BJ (cell line): ENCODE results near the gene HSD17B14. TPM values are rescaled to one million over a fixed set of nuclear protein-coding genes. Genes with fewer than 3 reads are reported as not detected.

Source experiments
- CTCF ChIA-PET: fragments of 350-600 bp; formaldehyde crosslinking; extraction: SDS; loops from one replicate; lab custom pipeline; 2021; ENCODE audit warnings: antibody characterized with exemption, inconsistent platforms; lab: Yijun Ruan, JAX
- POLR2A ChIA-PET: fragments of 300-600 bp; sonication (Branson Sonifier 250); formaldehyde crosslinking; extraction: SDS; loops from one replicate; lab custom pipeline; 2021; ENCODE audit warnings: antibody characterized with exemption; lab: Charles Lee
- DNase-seq: peaks from one replicate; pipeline ENCODE4 v3.0.0-alpha.2; 2011; ENCODE audit warnings: low read depth
- H3K27me3 ChIP-seq: 2 replicates; pipeline ENCODE4 v1.6.0; 2011; ENCODE audit warnings: low read length; ENCODE audit not compliant: control insufficient read depth, insufficient read depth
- H3K36me3 ChIP-seq: 2 replicates; pipeline ENCODE4 v1.5.1; 2011; ENCODE audit warnings: low read length; ENCODE audit not compliant: control insufficient read depth, insufficient read depth
- H3K4me3 ChIP-seq: 2 replicates; pipeline ENCODE4 v1.5.1; 2011; ENCODE audit warnings: low read depth, mild to moderate bottlenecking, control low read depth, low read length
- CTCF ChIP-seq: IDR thresholded peaks from 2 replicates; pipeline ENCODE4 v1.5.1; 2011; ENCODE audit warnings: low read depth, mild to moderate bottlenecking, control low read depth, inconsistent platforms, low read length, moderate library complexity; ENCODE audit not compliant: insufficient read depth
- polyA plus RNA-seq: library from polyadenylated mRNA; depleted of rRNA; stranded (reverse); fragments of >200 nt; gene quantifications from 2 replicates; pipeline ENCODE4 v1.2.3, GENCODE V29; 2011

HSD17B14 gene
- polyA plus RNA-seq, 1 experiment = 7.6 TPM

- Histone ChIP-seq H3K36me3 (no peaks in the 10 kb centered on the region; the same call in none of the 2 replicates), H3K27me3 (no peaks in the 10 kb centered on the region), H3K4me3 (no peak overlapping the region)
- DNase-seq = no peak
- ChIA-PET CTCF (interaction anchor here (0.9 to 1.4 kb wide), 3 partner anchors 12 to 43 kb away, joined by 4 to 9 read pairs (median 4); partner anchors contain the start of gene HSD17B14), POLR2A (no interaction called here)
- no peak for TF ChIP-seq CTCF
Observed at GRCh38 chr19:48799358-48800300, 36.7 kb downstream of the HSD17B14 start.

- Histone ChIP-seq H3K27me3 (no peaks in the 10 kb centered on the region), H3K36me3 (no peaks in the 10 kb centered on the region; the same call in 1 of the 2 replicates), H3K4me3 (no peak overlapping the region)
- no peak for DNase-seq
- no peak for TF ChIP-seq CTCF
- POLR2A ChIA-PET = no interaction called here
- CTCF ChIA-PET = interaction anchor here (1.2 kb wide), 1 partner anchor 11 kb away, joined by 9 read pairs; no protein-coding TSS in a partner anchor
Observed at GRCh38 chr19:48798937-48799336, 37.4 kb downstream of the HSD17B14 start.

GRCh38 chr19:48797103-48797502 is 39.2 kb downstream of the HSD17B14 start:
- no peak for TF ChIP-seq CTCF
- CTCF ChIA-PET = interaction anchor here (1.2 to 5.1 kb wide), 3 partner anchors 18 to 46 kb away, joined by 3 to 109 read pairs (median 8); partner anchors contain the start of gene HSD17B14
- POLR2A ChIA-PET = no interaction called here
- no peak overlapping the region for H3K4me3 ChIP-seq
- DNase-seq = no peak
- H3K27me3 ChIP-seq = no peaks in the 10 kb centered on the region
- H3K36me3 ChIP-seq = no peaks in the 10 kb centered on the region; the same call in 1 of the 2 replicates

- no peak for TF ChIP-seq CTCF
- POLR2A ChIA-PET = interaction anchor here (1.2 kb wide), 1 partner anchor 41 kb away, joined by 3 read pairs; no protein-coding TSS in a partner anchor
- no peak for DNase-seq
Observed at GRCh38 chr19:48796298-48797083, 39.8 kb downstream of the HSD17B14 start.

More at GRCh38 chr19:48796298-48797083, 39.8 kb downstream of the HSD17B14 start:
- CTCF ChIA-PET = interaction anchor here (1.2 to 5.1 kb wide), 12 partner anchors 10 to 174 kb away, joined by 3 to 109 read pairs (median 22); partner anchors contain the start of genes BCAT2, CA11 and HSD17B14
- Histone ChIP-seq H3K36me3 (no peaks in the 10 kb centered on the region; the same call in 1 of the 2 replicates), H3K4me3 (no peak overlapping the region), H3K27me3 (no peaks in the 10 kb centered on the region)
